Calu3 (cell line): Measurements from ENCODE around the gene CIB1. TPM values are rescaled to one million over a fixed set of nuclear protein-coding genes. Genes with fewer than 3 reads are reported as not detected.

ENCODE experiments used
- BruUV-seq: library from RNA; stranded (reverse); fragments of 400-500 nt; replicated peaks from 2 replicates; lab custom pipeline; 2021; lab: Mats Ljungman, UMichigan
- CTCF ChIA-PET: fragments of 300-600 bp; sonication (Branson Sonifier 250); formaldehyde crosslinking; loops from one replicate; lab custom pipeline; 2022; ENCODE audit warnings: antibody characterized with exemption; lab: Charles Lee
- DNase-seq: peaks from one replicate; pipeline ENCODE4 v3.0.0; 2022
- H3K27ac Mint-ChIP-seq: one replicate; pipeline ENCODE4 v1.8.0; 2022; ENCODE audit warnings: mixed read lengths; ENCODE audit not compliant: unreplicated experiment
- H3K27me3 Mint-ChIP-seq: one replicate; pipeline ENCODE4 v1.8.0; 2022; ENCODE audit warnings: mixed read lengths; ENCODE audit not compliant: unreplicated experiment
- H3K36me3 Mint-ChIP-seq: one replicate; pipeline ENCODE4 v1.8.0; 2022; ENCODE audit warnings: mild to moderate bottlenecking, moderate library complexity, mixed read lengths; ENCODE audit not compliant: insufficient read depth, unreplicated experiment
- H3K4me1 Mint-ChIP-seq: one replicate; pipeline ENCODE4 v1.8.0; 2022; ENCODE audit warnings: mild to moderate bottlenecking, low read depth, mixed read lengths; ENCODE audit not compliant: unreplicated experiment
- H3K4me3 Mint-ChIP-seq: one replicate; pipeline ENCODE4 v1.8.0; 2022; ENCODE audit warnings: mild to moderate bottlenecking, low read depth, moderate library complexity, mixed read lengths; ENCODE audit not compliant: unreplicated experiment
- H3K9me3 Mint-ChIP-seq: one replicate; pipeline ENCODE4 v1.8.0; 2022; ENCODE audit warnings: low read depth, mixed read lengths; ENCODE audit not compliant: unreplicated experiment
- CTCF ChIP-seq: fragments of 200-600 bp; IDR thresholded peaks from one replicate; pipeline ENCODE4 v1.8.0; 2022; ENCODE audit warnings: antibody characterized with exemption; ENCODE audit not compliant: unreplicated experiment
- intact Hi-C: fragments of 100-400 bp; cut with micrococcal nuclease; formaldehyde crosslinking; loops from one replicate; pipeline ENCODE4 v1.10.0; 2022; ENCODE audit not compliant: unreplicated experiment
- total RNA-seq: library from RNA; stranded (reverse); gene quantifications from 2 replicates; pipeline ENCODE4 v1.2.3, GENCODE V29; 2022

The CIB1 gene
- total RNA-seq, 1 experiment from 2014 or later, result 82.8 TPM

- intact Hi-C loops, result no loop called here
- no peaks in the 10 kb centered on the region for H3K9me3 Mint-ChIP-seq
- CTCF ChIA-PET, result interaction anchor here (0.6 to 3.4 kb wide), 14 partner anchors 13 to 91 kb away, joined by 3 to 28 read pairs (median 4); partner anchors contain the start of genes NGRN and TTLL13
- peaks cover 84% of the 10 kb centered on the region for H3K36me3 Mint-ChIP-seq
- peak within 1 kb of the TSS; percentile 77 for H3K4me3 Mint-ChIP-seq
- DNase-seq, result no peak
- H3K27ac Mint-ChIP-seq, result peak within 1 kb of the TSS; percentile 77
- TSS peak; percentile 74 for BruUV-seq
- no peaks in the 10 kb centered on the region for H3K27me3 Mint-ChIP-seq
- H3K4me1 Mint-ChIP-seq, result peaks cover 30% of the 10 kb centered on the region
- no peak for TF ChIP-seq CTCF
These were observed 601 bp upstream of the CIB1 start, which contains the start of gene GDPGP1 for GRCh38 chr15:90234096-90234988. TSS of gene GDPGP1 (plus strand) at chr15:90234209. CDS start at chr15:90240909, 6,700 bp downstream.

GRCh38 chr15:90232941-90233386, 777 bp downstream of the CIB1 start:
- CTCF ChIA-PET, result interaction anchor here (1.1 to 3.4 kb wide), 11 partner anchors 12 to 335 kb away, joined by 3 to 28 read pairs (median 5); partner anchors contain the start of gene TTLL13

GRCh38 chr15:90232196-90232595, 1.5 kb downstream of the CIB1 start:
- no peak overlapping the region for H3K27ac Mint-ChIP-seq
- DNase-seq, result no peak
- H3K9me3 Mint-ChIP-seq, result no peaks in the 10 kb centered on the region
- intact Hi-C loops, result loop anchor here (2.0 kb wide), 1 partner anchor 33 kb away; the partner anchor contains the start of gene NGRN
- H3K4me3 Mint-ChIP-seq, result peak overlapping the region; percentile 77
- H3K36me3 Mint-ChIP-seq, result peaks cover 88% of the 10 kb centered on the region
- CTCF ChIA-PET, result interaction anchor here (2.1 to 3.4 kb wide), 3 partner anchors 11 to 89 kb away, joined by 8 to 28 read pairs (median 14); no protein-coding TSS in a partner anchor
- no peak for TF ChIP-seq CTCF
- no peaks in the 10 kb centered on the region for H3K27me3 Mint-ChIP-seq
- peaks cover 30% of the 10 kb centered on the region for H3K4me1 Mint-ChIP-seq
- BruUV-seq, result TSS peak; percentile 57

More at GRCh38 chr15:90232941-90233386, 777 bp downstream of the CIB1 start:
- TF ChIP-seq CTCF, result no peak
- Mint-ChIP-seq H3K4me1 (peaks cover 30% of the 10 kb centered on the region), H3K4me3 (peak overlapping the region; percentile 77), H3K27ac (peak overlapping the region; percentile 71), H3K36me3 (peaks cover 87% of the 10 kb centered on the region), H3K27me3 (no peaks in the 10 kb centered on the region), H3K9me3 (no peaks in the 10 kb centered on the region)
- intact Hi-C loops, result loop anchor here (2.0 kb wide), 1 partner anchor 32 kb away; the partner anchor contains the start of gene NGRN
- BruUV-seq, result no TSS peak
- no peak for DNase-seq
